ENCODE data around the gene CDC20.

DNA sequence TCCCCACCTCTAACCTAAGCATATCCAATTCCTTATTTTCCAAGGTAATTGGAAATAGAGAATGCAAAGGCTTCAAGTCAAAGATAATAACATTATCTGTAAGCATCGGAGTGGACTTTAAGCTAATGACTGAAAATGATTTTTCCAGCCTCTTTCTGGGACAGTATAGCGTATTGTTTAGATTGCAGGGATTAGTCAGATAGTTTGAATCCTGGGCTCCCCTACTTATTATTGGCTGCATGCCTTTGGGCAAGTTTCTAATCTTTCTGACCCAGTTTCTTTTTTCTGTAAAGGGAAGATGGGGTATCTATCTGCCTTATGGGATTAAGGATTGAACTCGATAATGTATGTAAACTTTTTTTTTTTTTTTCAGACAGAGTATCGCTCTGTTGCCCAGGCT lies 1.5 kb upstream of the CDC20 start:
- TF ChIP-seq CTCF (conservative IDR thresholded peaks at IDR 0.05; ENCODE audit: low read length) (no peak), EZH2phosphoT487 (IDR thresholded peaks at IDR 0.05; ENCODE audit: borderline replicate concordance) (no peak)
